T-helper 1 cell treated with Interleukin-12 subunit alpha and Interleukin-12 subunit beta and Interleukin-4 antibody, amounts not matched to agents 30 μg/mL and 1 μg/mL, for 36 hours (primary cell): ENCODE data around the gene NNMT.

Source experiments
- H3K27ac Mint-ChIP-seq: one replicate; pipeline ENCODE4 v1.8.0; 2021; ENCODE audit warnings: mild to moderate bottlenecking, mixed read lengths
- H3K27me3 Mint-ChIP-seq: one replicate; pipeline ENCODE4 v1.8.0; 2021; ENCODE audit warnings: low read depth, mixed read lengths
- H3K36me3 Mint-ChIP-seq: one replicate; pipeline ENCODE4 v1.8.0; 2021; ENCODE audit warnings: low read depth, mixed read lengths
- H3K4me1 Mint-ChIP-seq: one replicate; pipeline ENCODE4 v1.8.0; 2021; ENCODE audit warnings: low read depth, mixed read lengths
- H3K4me3 Mint-ChIP-seq: one replicate; pipeline ENCODE4 v1.8.0; 2021; ENCODE audit warnings: mild to moderate bottlenecking, moderate library complexity, mixed read lengths
- H3K9me3 Mint-ChIP-seq: one replicate; pipeline ENCODE4 v1.8.0; 2021; ENCODE audit warnings: mixed read lengths

NNMT gene

DNA sequence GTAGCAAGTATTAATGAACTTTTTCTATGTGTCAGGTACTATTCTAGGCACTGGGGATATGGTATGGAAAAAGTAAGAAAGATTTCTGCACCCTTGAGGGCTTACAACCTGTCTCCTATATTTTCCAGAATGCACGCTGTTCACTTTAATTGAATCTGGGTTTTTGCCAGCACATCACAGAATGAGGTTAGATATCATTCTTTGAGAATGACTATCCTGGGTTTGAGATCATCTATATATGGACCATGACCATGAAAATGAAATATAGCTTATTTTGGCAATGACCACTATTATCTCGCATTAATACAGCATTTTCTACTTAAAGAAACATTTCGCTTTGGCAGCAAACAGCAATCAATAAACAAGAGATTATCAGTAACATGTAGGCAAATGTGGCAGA is 57.2 kb downstream of the NNMT start:
- H3K4me3 Mint-ChIP-seq = no peak overlapping the region
- no peaks in the 10 kb centered on the region for H3K4me1 Mint-ChIP-seq
- H3K9me3 Mint-ChIP-seq = no peaks in the 10 kb centered on the region
- H3K36me3 Mint-ChIP-seq = no peaks in the 10 kb centered on the region
- peaks cover under 1% of the 10 kb centered on the region for H3K27me3 Mint-ChIP-seq
- no peak overlapping the region for H3K27ac Mint-ChIP-seq

- no peak overlapping the region for H3K4me3 Mint-ChIP-seq
- no peaks in the 10 kb centered on the region for H3K36me3 Mint-ChIP-seq
- no peaks in the 10 kb centered on the region for H3K9me3 Mint-ChIP-seq
- no peak overlapping the region for H3K27ac Mint-ChIP-seq
- H3K27me3 Mint-ChIP-seq = peaks cover 6% of the 10 kb centered on the region
- H3K4me1 Mint-ChIP-seq = no peaks in the 10 kb centered on the region
These were observed 57.9 kb downstream of the NNMT start for GRCh38 chr11:114354076-114354475.

- Mint-ChIP-seq H3K36me3 (no peaks in the 10 kb centered on the region), H3K4me3 (no peak overlapping the region), H3K27me3 (peaks cover 21% of the 10 kb centered on the region), H3K27ac (no peak overlapping the region), H3K4me1 (no peaks in the 10 kb centered on the region), H3K9me3 (no peaks in the 10 kb centered on the region)
These were observed 62.5 kb downstream of the NNMT start for GRCh38 chr11:114358716-114359115.

DNA sequence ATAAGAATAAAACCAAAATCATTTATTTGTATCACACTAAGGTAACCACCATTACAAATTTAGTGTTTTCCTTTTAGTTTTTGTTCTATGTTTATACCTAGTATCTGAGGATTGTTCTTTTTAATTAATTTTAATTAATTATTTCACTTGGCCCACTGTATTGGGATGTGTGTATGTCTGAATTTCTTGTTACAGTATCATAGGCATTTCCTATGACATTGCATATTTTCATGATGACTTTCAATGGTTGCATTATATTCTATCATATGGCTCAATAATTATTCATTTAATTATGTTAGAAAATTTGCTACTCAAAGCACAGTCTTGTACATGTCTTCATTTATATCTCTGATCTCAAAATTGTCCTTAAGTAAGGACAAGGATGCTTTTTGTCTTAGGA is 63.1 kb downstream of the NNMT start:
- Mint-ChIP-seq H3K36me3 (no peaks in the 10 kb centered on the region), H3K4me1 (no peaks in the 10 kb centered on the region), H3K9me3 (no peaks in the 10 kb centered on the region), H3K27me3 (peaks cover 22% of the 10 kb centered on the region), H3K27ac (no peak overlapping the region), H3K4me3 (no peak overlapping the region)

DNA sequence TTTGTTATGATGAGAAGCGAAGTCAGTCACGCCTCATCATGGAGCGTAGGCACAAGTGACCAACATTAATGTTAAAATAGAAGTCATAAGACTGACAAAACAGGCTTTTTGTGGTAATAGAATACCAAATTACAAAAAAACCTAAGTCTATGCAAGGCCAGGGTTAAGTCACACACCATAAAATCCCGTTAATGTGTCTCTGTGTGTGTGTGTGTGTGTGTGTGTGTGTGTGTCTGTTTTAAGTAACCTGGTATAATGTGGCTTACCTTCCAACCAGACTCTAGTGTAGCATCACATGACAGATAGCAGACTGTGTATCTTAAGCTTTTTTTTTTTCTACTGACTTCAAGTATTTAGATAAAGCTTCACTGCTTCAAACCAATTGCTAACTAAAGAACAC is 66.1 kb downstream of the NNMT start:
- Mint-ChIP-seq H3K9me3 (no peaks in the 10 kb centered on the region), H3K36me3 (no peaks in the 10 kb centered on the region), H3K27me3 (peaks cover 22% of the 10 kb centered on the region)

DNA sequence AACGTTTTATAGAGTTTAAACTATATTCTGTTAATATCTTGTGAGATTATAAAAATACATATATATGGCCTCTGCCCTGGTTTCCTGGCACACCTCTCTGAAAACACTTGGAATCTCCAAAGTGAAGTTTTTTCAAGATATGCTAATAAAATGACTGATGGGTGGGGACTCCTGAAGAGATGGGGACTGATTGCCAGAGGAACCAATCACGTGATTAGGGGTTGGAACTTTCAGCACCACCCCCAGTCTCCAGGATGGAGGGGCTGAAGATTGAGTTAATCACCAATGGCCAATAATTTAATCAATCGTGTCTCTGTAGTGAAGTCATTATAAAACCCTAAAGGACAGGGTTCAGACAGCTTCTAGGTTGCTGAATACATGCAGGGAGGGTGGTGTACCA is 66.8 kb downstream of the NNMT start:
- Mint-ChIP-seq H3K36me3 (no peaks in the 10 kb centered on the region), H3K27me3 (peaks cover 22% of the 10 kb centered on the region), H3K4me1 (no peaks in the 10 kb centered on the region), H3K4me3 (no peak overlapping the region), H3K9me3 (no peaks in the 10 kb centered on the region), H3K27ac (no peak overlapping the region)

More for the DNA sequence above, 66.1 kb downstream of the NNMT start:
- Mint-ChIP-seq H3K27ac (no peak overlapping the region), H3K4me1 (no peaks in the 10 kb centered on the region), H3K4me3 (no peak overlapping the region)
